Kidney epithelial cell (primary cell): ENCODE results near the gene GTF2H2C_2.
A peak's percentile ranks its signal among the peaks of the same experiment; 100 is the strongest.
"Not testable (repeated sequence)": the region's sequence is repeated elsewhere in the genome, so short reads cannot be mapped to it uniquely, and the experiment has no call there.

Experiments
- DNase-seq: peaks from one replicate; pipeline ENCODE4 v3.0.0-alpha.2; 2010; ENCODE audit warnings: low read depth
- H3K27me3 ChIP-seq: 2 replicates; pipeline ENCODE4 v1.6.0; 2011; ENCODE audit warnings: low read length; ENCODE audit not compliant: control insufficient read depth, insufficient read depth
- H3K36me3 ChIP-seq: 2 replicates; pipeline ENCODE4 v1.5.1; 2011; ENCODE audit warnings: low read length; ENCODE audit not compliant: control insufficient read depth, insufficient read depth
- H3K4me3 ChIP-seq: 2 replicates; pipeline ENCODE4 v1.5.1; 2011; ENCODE audit warnings: low read depth, mild to moderate bottlenecking, control low read depth, low read length

GTF2H2C_2 gene

GRCh38 chr5:70415117-70415516, at the start of gene GTF2H2C_2:
GTF2H2C_2 (plus strand) TSS chr5:70415368.
- not testable (repeated sequence) for H3K4me3 ChIP-seq, H3K27me3 ChIP-seq, H3K36me3 ChIP-seq, DNase-seq

DNA sequence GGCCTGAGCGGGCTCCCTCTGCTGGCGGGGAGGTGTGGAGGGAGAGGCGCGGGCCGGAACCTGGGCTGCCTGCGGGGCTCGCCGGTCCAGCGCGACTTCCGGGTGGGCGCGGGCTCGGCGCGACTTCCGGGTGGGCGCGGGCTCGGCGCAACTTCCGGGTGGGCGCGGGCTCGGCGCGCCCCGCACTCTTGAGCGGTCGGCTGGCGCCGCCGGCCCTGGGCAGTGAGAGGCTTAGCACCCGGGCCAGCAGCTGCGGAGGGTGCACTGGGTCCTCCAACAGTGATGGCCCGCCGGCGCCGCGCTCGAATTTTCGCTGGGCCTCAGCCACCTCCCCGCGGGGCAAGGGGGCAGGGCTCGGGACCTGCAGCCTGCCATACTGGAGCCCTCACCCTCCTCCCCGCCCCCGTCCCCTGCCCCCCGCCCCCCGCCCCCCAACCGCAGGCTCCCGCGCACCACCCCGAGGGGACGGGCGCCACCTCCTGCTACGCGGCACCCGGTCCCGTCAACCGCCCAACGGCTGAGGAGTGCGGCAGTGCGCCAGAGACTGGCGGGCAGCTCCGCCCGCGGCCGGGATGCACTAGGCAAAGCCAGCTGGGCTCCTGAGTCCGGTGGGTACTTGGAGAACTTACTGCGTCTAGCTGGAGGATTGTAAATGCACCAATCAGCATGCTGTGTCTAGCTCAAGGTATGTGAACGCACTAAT, 14.0 kb upstream of the GTF2H2C_2 start:
- not testable (repeated sequence) for H3K36me3 ChIP-seq, DNase-seq, H3K27me3 ChIP-seq
- peak overlapping the region; percentile 48 for H3K4me3 ChIP-seq

GRCh38 chr5:70421322-70421721, 6.2 kb downstream of the GTF2H2C_2 start:
- H3K4me3 ChIP-seq, H3K36me3 ChIP-seq, H3K27me3 ChIP-seq, DNase-seq: not testable (repeated sequence)

GRCh38 chr5:70423215-70423614, 8.0 kb downstream of the GTF2H2C_2 start:
- DNase-seq, H3K36me3 ChIP-seq, H3K4me3 ChIP-seq, H3K27me3 ChIP-seq: not testable (repeated sequence)

- not testable (repeated sequence) for H3K4me3 ChIP-seq, H3K36me3 ChIP-seq, H3K27me3 ChIP-seq, DNase-seq
Observed at GRCh38 chr5:70438518-70438917, 23.4 kb downstream of the GTF2H2C_2 start.

- not testable (repeated sequence) for H3K36me3 ChIP-seq, H3K4me3 ChIP-seq, DNase-seq, H3K27me3 ChIP-seq
Observed at GRCh38 chr5:70449565-70449964, 34.4 kb downstream of the GTF2H2C_2 start.

DNA sequence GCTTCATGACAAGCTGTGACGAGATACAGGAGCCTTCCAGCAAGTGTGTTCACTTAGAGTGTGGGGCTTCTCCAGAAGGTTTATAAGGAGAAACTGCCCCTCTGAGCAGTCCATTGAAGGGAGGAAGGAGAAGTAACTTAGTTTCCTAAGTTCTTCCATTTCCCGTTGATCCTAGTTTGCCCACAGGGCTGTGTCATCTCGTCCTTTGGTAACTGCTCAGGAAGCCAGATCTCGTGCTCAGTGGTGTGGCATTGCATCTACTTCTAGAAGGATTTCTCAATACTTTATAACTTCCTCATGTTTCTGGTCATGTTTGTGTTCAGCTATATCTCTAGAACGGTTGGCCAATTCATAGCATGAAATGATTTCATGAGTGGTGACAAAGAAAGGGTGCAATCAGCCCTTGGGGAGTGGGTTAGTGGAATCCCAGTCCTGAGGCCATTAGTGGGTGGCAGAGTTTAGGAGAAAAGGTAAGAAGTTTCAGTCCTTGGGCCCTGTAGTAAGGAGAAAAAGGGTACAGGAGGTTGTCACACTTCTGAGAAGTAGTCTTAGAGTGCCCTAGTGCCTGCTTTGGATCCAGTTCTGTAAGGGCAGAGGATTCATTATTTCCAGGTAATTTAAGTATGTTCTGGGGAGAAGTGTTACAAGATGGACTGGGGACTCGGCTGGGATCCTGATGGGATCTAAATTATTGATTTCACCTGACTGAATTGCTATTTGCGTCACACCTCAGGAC, 36.2 kb downstream of the GTF2H2C_2 start:
- not testable (repeated sequence) for H3K4me3 ChIP-seq, H3K27me3 ChIP-seq, H3K36me3 ChIP-seq, DNase-seq

DNA sequence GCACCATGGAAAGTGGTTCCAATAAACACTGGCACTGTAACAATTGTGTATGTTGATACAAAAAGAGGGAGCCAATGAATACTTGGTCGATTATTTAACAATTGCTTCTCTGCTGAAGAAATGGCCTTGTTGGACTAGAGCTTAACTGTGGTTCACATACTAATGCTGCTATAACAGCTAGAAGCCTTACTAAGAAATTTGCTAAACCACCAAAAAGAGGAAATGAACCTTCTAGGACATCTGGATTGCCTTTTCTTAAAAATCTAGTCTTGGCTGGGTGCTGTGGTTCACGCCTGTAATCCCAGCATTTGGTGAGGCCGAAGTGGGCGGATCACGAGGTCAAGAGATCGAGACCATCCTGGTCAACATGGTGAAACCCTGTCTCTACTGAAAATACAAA, 41.9 kb downstream of the GTF2H2C_2 start:
- H3K36me3 ChIP-seq, DNase-seq, H3K27me3 ChIP-seq, H3K4me3 ChIP-seq: not testable (repeated sequence)

DNA sequence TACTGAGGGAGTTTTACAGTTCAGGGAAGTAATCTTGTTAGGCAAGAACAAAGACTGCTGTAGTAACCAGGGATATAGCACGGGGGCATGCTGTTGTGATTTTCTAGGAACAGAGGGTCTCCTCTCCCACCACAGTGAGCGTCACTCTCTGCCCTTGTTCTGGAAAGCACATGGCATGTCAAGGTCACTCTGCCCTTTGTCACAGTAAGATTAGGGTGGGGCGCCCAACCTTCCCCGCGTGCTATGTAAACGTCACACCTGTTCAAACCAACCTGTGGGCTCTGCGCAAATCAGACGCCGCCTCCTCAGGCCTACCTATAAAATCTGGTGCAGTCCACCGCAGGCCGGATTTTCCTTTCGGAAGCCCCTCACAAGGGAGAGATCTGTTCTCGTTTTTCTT, 44.0 kb downstream of the GTF2H2C_2 start:
- not testable (repeated sequence) for H3K4me3 ChIP-seq, H3K36me3 ChIP-seq, H3K27me3 ChIP-seq, DNase-seq

DNA sequence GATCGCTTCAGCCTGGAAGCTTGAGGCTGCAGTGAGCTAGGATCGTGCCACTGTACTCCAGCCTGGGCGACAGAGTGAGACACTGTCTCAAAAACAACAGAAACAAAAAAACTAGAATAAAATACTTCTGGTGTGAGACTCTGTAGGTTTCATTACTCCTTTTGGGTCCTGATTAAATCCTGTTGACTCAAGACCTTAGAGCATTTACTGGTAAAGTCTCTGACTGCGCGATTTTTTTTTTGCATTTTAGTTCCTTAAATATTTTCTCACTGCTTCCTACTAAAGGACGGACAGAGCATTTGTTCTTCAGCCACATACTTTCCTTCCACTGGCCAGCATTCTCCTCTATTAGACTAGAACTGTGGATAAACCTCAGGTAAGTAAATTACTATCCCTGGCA, 46.8 kb downstream of the GTF2H2C_2 start:
- not testable (repeated sequence) for H3K4me3 ChIP-seq, H3K27me3 ChIP-seq, DNase-seq, H3K36me3 ChIP-seq

DNA sequence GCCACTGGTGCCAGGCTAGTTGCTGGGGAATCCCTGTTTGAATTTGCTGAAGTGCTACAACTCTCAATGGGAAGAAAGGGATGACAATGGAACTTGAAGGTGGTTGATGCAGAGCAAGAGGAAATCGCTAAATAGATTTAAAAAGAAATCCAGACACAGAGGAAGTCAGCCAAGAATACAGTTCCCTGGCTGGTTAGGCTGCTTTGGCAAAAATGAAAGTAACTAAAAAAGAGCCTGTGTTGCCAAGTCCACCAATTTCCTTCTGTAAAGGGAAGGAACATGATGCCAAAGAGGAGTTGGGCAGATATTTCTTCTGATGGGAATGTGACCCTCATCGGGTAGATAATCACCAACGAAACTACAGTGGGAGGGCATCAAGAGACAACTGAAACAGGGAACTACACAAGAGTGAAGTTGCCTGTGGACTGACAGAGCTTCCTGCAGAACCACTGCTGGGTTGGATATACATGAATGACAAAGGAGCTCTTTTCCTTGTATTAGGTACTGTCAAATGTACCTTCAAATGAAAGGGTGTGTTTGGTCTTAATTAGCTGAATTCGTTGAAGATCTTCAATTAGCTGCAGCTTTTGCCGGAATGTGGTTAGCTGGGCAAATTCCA, 49.0 kb downstream of the GTF2H2C_2 start:
- DNase-seq: not testable (repeated sequence)

GRCh38 chr5:70469926-70470509, 54.9 kb downstream of the GTF2H2C_2 start:
- not testable (repeated sequence) for H3K36me3 ChIP-seq, H3K27me3 ChIP-seq, DNase-seq, H3K4me3 ChIP-seq

More for the DNA sequence above, 49.0 kb downstream of the GTF2H2C_2 start:
- H3K36me3 ChIP-seq, H3K4me3 ChIP-seq, H3K27me3 ChIP-seq: not testable (repeated sequence)
